HepG2 (cell line): ENCODE results near the gene ANGPTL2. TPM values are rescaled to one million over a fixed set of nuclear protein-coding genes. Genes with fewer than 3 reads are reported as not detected.

Experiments
- ATAC-seq: fragments of 200-7000 bp; cut with Tn5 transposase; 3 replicates; pipeline ENCODE4 v1.9.1; 2020; ENCODE audit warnings: mild to moderate bottlenecking, moderate library complexity
- BruUV-seq: library from RNA; stranded (reverse); fragments of 400-500 nt; replicated peaks from 2 replicates; lab custom pipeline; 2021; lab: Mats Ljungman, UMichigan
- CTCF ChIA-PET: fragments of 300-600 bp; formaldehyde crosslinking; extraction: SDS; loops from one replicate; lab custom pipeline; 2021; ENCODE audit warnings: low total read pairs, inconsistent platforms, low intra/inter-chr PET ratio; lab: Yijun Ruan, JAX
- POLR2A ChIA-PET: fragments of 350-600 bp; sonication (Branson Sonifier 250); formaldehyde crosslinking; loops from one replicate; lab custom pipeline; 2020; ENCODE audit warnings: antibody characterized with exemption, inconsistent platforms; lab: Yijun Ruan, JAX
- DNase-seq: peaks from one replicate; pipeline ENCODE4 v3.0.0-alpha.2; 2015; ENCODE audit warnings: low spot score
- FAIRE-seq: peaks from 3 replicates; lab custom pipeline; 2011; peaks lifted over from hg19 to GRCh38; lab: Jason Lieb, UNC
- H2AFZ ChIP-seq: one replicate; pipeline ENCODE4 v1.6.1; 2011; ENCODE audit warnings: low read length, inconsistent platforms
- H3K27ac ChIP-seq: fragments of 300-600 bp; 3 replicates; pipeline ENCODE4 v1.8.0; 2011; ENCODE audit warnings: mixed run types, mild to moderate bottlenecking, mixed read lengths, low read length, inconsistent platforms; ENCODE audit not compliant: insufficient read depth; ENCODE audit errors: extremely low read length
- H3K27me3 ChIP-seq, 2 experiments: fragments of 200-600 bp in 1 of 2; 2 replicates in 1 of 2; 3 replicates in 1 of 2; pipeline versions ENCODE4 v1.6.0 to v1.8.0; 2011; ENCODE audit warnings: low read length in 2 of 2, mild to moderate bottlenecking in 2 of 2, moderate library complexity in 2 of 2, inconsistent platforms in 1 of 2; ENCODE audit not compliant: insufficient read depth in 2 of 2, control insufficient read depth in 1 of 2
- H3K36me3 ChIP-seq, 2 experiments: fragments of 200-600 bp in 1 of 2; replicated peaks in 1 of 2; 2 replicates in 1 of 2; 3 replicates in 1 of 2; pipeline versions ENCODE4 v1.5.1 to v1.8.0; 2011; ENCODE audit warnings: low read length in 2 of 2, inconsistent platforms in 1 of 2; ENCODE audit not compliant: insufficient read depth in 2 of 2, control insufficient read depth in 1 of 2
- H3K4me1 ChIP-seq: 2 replicates; pipeline ENCODE4 v1.5.1; 2012; ENCODE audit warnings: low read length, inconsistent platforms; ENCODE audit not compliant: insufficient read depth
- H3K4me2 ChIP-seq: 2 replicates; pipeline ENCODE4 v1.6.0; 2011; ENCODE audit warnings: low read depth, low read length, inconsistent platforms
- H3K4me3 ChIP-seq, 3 experiments: fragments of 200-600 bp in 1 of 3; sonication (generic), shearing (Covaris generic) in 1 of 3; replicated peaks in 1 of 3; 2 replicates each; pipeline ENCODE4 v1.5.1; 2011 to 2016; ENCODE audit warnings: low read length in 3 of 3, inconsistent platforms in 2 of 3, low read depth in 2 of 3, mild to moderate bottlenecking in 2 of 3, control low read depth in 1 of 3, mixed read lengths in 1 of 3; ENCODE audit not compliant: insufficient read depth in 1 of 3
- H3K79me2 ChIP-seq: one replicate; pipeline ENCODE4 v1.6.1; 2011; ENCODE audit warnings: low read length, inconsistent platforms; ENCODE audit not compliant: insufficient read depth
- H3K9ac ChIP-seq: 2 replicates; pipeline ENCODE4 v1.6.0; 2011; ENCODE audit warnings: mild to moderate bottlenecking, low read depth, low read length, inconsistent platforms; ENCODE audit not compliant: insufficient read depth
- H3K9me3 ChIP-seq: 2 replicates; pipeline ENCODE4 v1.5.1; 2012; ENCODE audit warnings: mild to moderate bottlenecking, low read length
- H4K20me1 ChIP-seq: 2 replicates; pipeline ENCODE4 v1.6.0; 2011; ENCODE audit warnings: inconsistent platforms, mild to moderate bottlenecking, low read length, moderate library complexity; ENCODE audit not compliant: insufficient read depth
- ARNTL ChIP-seq: sonication (generic); formaldehyde crosslinking; IDR thresholded peaks from 2 replicates; pipeline ENCODE4 v1.4.0; 2020; ENCODE audit warnings: mild to moderate bottlenecking, missing genetic modification reagents
- ATF1 ChIP-seq: IDR thresholded peaks from 2 replicates; pipeline ENCODE4 v1.6.1; 2016; ENCODE audit warnings: mild to moderate bottlenecking, control low read depth
- CBFB ChIP-seq: sonication (generic); formaldehyde crosslinking; IDR thresholded peaks from 2 replicates; pipeline ENCODE4 v1.4.0; 2020; ENCODE audit warnings: missing genetic modification reagents
- CENPX ChIP-seq: sonication (generic); formaldehyde crosslinking; IDR thresholded peaks from 2 replicates; pipeline ENCODE4 v1.9.0; 2021; ENCODE audit warnings: mild to moderate bottlenecking, missing genetic modification reagents, moderate library complexity
- GABPB1 ChIP-seq: IDR thresholded peaks from 2 replicates; pipeline ENCODE4 v1.6.1; 2016; ENCODE audit warnings: mild to moderate bottlenecking, missing genetic modification reagents, moderate library complexity, missing compliant biosample characterization
- HHEX ChIP-seq: IDR thresholded peaks from 2 replicates; pipeline ENCODE4 v1.6.1; 2016; ENCODE audit warnings: control low read depth
- HMGA1 ChIP-seq: sonication (generic); formaldehyde crosslinking; conservative IDR thresholded peaks from 2 replicates; pipeline ENCODE4 v1.4.0; 2020; ENCODE audit warnings: missing genetic modification reagents
- HNRNPL ChIP-seq: fragments of 200-400 bp; formaldehyde crosslinking; IDR thresholded peaks from 2 replicates; pipeline ENCODE4 v1.6.1; 2017; ENCODE audit warnings: mild to moderate bottlenecking, low read depth, low read length
- KLF6 ChIP-seq: IDR thresholded peaks from 2 replicates; pipeline ENCODE4 v1.8.0; 2016; ENCODE audit warnings: missing biosample characterization, missing genetic modification reagents
- MIXL1 ChIP-seq: IDR thresholded peaks from 2 replicates; pipeline ENCODE4 v1.6.1; 2016
- MXD3 ChIP-seq: IDR thresholded peaks from 2 replicates; pipeline ENCODE4 v1.6.1; 2016; ENCODE audit warnings: mild to moderate bottlenecking, missing biosample characterization, missing genetic modification reagents
- PHB2 ChIP-seq: fragments of 450-650 bp; IDR thresholded peaks from 2 replicates; pipeline ENCODE4 v1.6.1; 2018; ENCODE audit not compliant: partially characterized antibody
- SMC3 ChIP-seq: IDR thresholded peaks from 2 replicates; pipeline ENCODE4 v1.6.1; 2011; ENCODE audit warnings: low read length, improper control_type of control experiment
- ZBTB7B ChIP-seq: sonication (generic); formaldehyde crosslinking; IDR thresholded peaks from 2 replicates; pipeline ENCODE4 v1.4.0; 2020; ENCODE audit warnings: missing genetic modification reagents
- ZC3H4 ChIP-seq: sonication (generic); formaldehyde crosslinking; IDR thresholded peaks from 2 replicates; pipeline ENCODE4 v1.4.0; 2020; ENCODE audit warnings: missing genetic modification reagents, borderline replicate concordance
- ZFP90 ChIP-seq: sonication (generic); formaldehyde crosslinking; IDR thresholded peaks from 2 replicates; pipeline ENCODE4 v1.8.0; 2022; ENCODE audit warnings: missing genetic modification reagents, mild to moderate bottlenecking, inconsistent platforms, borderline replicate concordance
- ZNF10 ChIP-seq: sonication (generic); formaldehyde crosslinking; IDR thresholded peaks from 2 replicates; pipeline ENCODE4 v1.4.0; 2020; ENCODE audit warnings: mild to moderate bottlenecking, low read depth, missing genetic modification reagents, borderline replicate concordance
- ZNF317 ChIP-seq: sonication (generic); formaldehyde crosslinking; IDR thresholded peaks from 2 replicates; pipeline ENCODE4 v1.5.0; 2020; ENCODE audit warnings: mild to moderate bottlenecking, missing genetic modification reagents
- ZNF350 ChIP-seq: sonication (generic); formaldehyde crosslinking; IDR thresholded peaks from 2 replicates; pipeline ENCODE4 v1.4.0; 2020; ENCODE audit warnings: mild to moderate bottlenecking, low read depth, missing genetic modification reagents, borderline replicate concordance
- ZNF484 ChIP-seq: sonication (generic); formaldehyde crosslinking; IDR thresholded peaks from 2 replicates; pipeline ENCODE4 v1.5.1; 2020; ENCODE audit warnings: mild to moderate bottlenecking, low read depth, missing genetic modification reagents, borderline replicate concordance
- ZNF709 ChIP-seq: sonication (generic); formaldehyde crosslinking; IDR thresholded peaks from 2 replicates; pipeline ENCODE4 v1.5.0; 2020; ENCODE audit warnings: mild to moderate bottlenecking, missing genetic modification reagents
- ZNF782 ChIP-seq: sonication (generic); formaldehyde crosslinking; IDR thresholded peaks from 2 replicates; pipeline ENCODE4 v1.4.0; 2020; ENCODE audit warnings: missing genetic modification reagents, mild to moderate bottlenecking, borderline replicate concordance
- WGBS: methylation state at CpG from one replicate; pipeline ENCODE4 v1.1.6; 2017; ENCODE audit warnings: low lambda C conversion rate; 5-methylcytosine and 5-hydroxymethylcytosine counted together
- in situ Hi-C: cut with HindIII; loops from 2 replicates; pipeline ENCODE4 v1.10.0; 2017; ENCODE audit warnings: low pct_unique_long_range_greater_than_20kb; ENCODE audit not compliant: extremely low pct_ligation_motif_present
- intact Hi-C: fragments of 100-400 bp; cut with micrococcal nuclease; formaldehyde crosslinking; loops from one replicate; pipeline ENCODE4 v1.10.0; 2022; ENCODE audit not compliant: unreplicated experiment
- polyA plus RNA-seq, 8 experiments: library from polyadenylated mRNA; depleted of rRNA in 3 of 8; stranded (reverse) in 7 of 8; unstranded in 1 of 8; fragments of >200 nt; fragmentation: Illumina TruSeq in 4 of 8; extraction: Trizol in 4 of 8; gene quantifications; 2 replicates each; pipeline versions ENCODE4 v1.2.1 to v1.2.3, GENCODE V29; 2011 to 2016; ENCODE audit warnings: low read depth in 4 of 8, missing spikeins in 1 of 8, mixed read lengths in 1 of 8; ENCODE audit not compliant: insufficient read depth in 1 of 8
- total RNA-seq, 5 experiments: library from RNA; depleted of rRNA; stranded (reverse); fragments of >200 nt; fragmentation: Illumina TruSeq; extraction: Trizol; gene quantifications; 2 replicates each; pipeline ENCODE4 v1.2.3, GENCODE V29; 2016; ENCODE audit warnings: low read depth in 1 of 5

ANGPTL2 gene
- total and polyA plus RNA-seq, 2 of the 13 experiments (the other 11 are each of a cell fraction or from before 2014, with no cell fraction given), result 0.91 to 21.0 TPM

DNA sequence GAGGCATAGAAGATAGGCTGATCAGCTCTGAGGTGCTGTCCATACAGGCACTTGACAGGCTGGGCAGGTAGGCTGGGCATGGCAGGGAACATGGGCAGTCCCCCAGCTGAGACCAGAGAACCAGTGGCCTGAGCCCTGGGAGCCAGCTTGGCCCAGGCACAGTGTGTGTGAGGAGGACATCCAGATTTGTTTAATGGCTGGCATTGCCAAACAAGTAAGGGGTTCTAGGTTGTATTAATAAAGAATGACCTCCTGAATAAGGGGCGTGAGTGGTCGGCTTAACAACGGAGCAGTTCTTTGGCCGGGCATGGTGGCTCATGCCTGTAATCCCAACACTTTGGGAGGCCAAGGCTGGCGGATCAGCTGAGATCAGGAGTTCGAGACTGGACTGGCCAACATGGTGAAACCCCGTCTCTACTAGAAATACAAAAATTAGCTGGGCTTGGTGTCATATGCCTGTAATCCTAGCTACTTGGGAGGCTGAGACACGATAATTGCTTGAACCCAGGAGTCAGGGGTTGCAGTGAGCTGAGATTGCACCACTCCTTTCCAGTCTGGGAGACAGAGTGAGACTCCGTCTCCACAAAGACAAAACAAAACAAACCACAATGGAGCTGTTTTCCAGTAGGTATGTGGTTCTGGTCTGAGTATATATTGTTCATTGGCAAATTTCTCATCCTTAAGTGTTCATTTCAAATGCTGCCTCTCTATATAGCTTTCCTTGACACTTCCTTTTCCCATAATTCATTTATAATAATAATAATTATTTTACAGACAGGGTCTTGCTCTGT lies 56.2 kb downstream of the ANGPTL2 start:
- TF ChIP-seq ARNTL (CRISPR knock-in tag) (no peak), ZNF782 (no peak), HNRNPL (no peak), ZFP90 (no peak), ZNF317 (CRISPR knock-in tag) (no peak), CBFB (CRISPR knock-in tag) (no peak), ZNF10 (CRISPR knock-in tag) (no peak)
- no peaks in the 10 kb centered on the region for H4K20me1 ChIP-seq
- in situ Hi-C loops (no loop called here), intact Hi-C loops (loop anchor here (2.0 kb wide), 1 partner anchor 67 kb away; no protein-coding TSS in a partner anchor)
- H3K9me3 ChIP-seq, result no peaks in the 10 kb centered on the region
- no peak for DNase-seq
- H3K27me3 ChIP-seq, result no peaks in the 10 kb centered on the region
- H3K27ac ChIP-seq, result no peak overlapping the region
- no peaks in the 10 kb centered on the region for H3K36me3 ChIP-seq
- ChIA-PET POLR2A (no interaction called here), CTCF (no interaction called here)
- FAIRE-seq, result no peak
- BruUV-seq, result no TSS peak
- H3K9ac ChIP-seq, result no peak overlapping the region
- ATAC-seq, result no peak
- no peaks in the 10 kb centered on the region for H3K79me2 ChIP-seq
- H3K4me2 ChIP-seq, result no peak overlapping the region
- H2AFZ ChIP-seq, result no peak overlapping the region
- peaks cover 12% of the 10 kb centered on the region; the same call in 1 of the 2 replicates for H3K4me1 ChIP-seq
- 91% methylated on average over 9 of the region's 9 CpGs for WGBS
- no peak overlapping the region for H3K4me3 ChIP-seq

DNA sequence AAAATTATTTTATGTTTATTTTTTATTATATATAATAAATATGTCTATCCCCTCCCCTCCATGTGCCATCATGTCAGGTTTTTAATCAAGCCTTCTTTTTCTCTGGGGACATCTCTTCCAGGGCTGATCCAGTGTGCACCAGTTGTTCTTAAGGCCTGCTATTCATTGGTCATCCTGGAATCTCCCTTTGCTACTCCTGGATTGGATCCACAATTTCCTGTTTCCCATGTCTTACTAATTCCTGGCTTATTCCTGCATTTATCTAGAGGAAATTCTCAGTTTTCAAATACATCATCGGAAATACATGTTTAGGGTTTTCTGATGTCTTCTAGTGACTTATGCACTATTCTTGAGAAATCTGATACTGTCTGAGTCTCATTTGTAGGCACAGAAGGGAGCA lies 56.8 kb downstream of the ANGPTL2 start:
- ATAC-seq, result no peak
- no peak overlapping the region for H2AFZ ChIP-seq
- WGBS, result 97% methylated on average over 1 of the region's 1 CpG
- H3K27ac ChIP-seq, result no peak overlapping the region
- CTCF ChIA-PET, result no interaction called here
- no peak for DNase-seq
- no peaks in the 10 kb centered on the region for H3K36me3 ChIP-seq
- H3K27me3 ChIP-seq, result no peaks in the 10 kb centered on the region
- no peaks in the 10 kb centered on the region for H3K79me2 ChIP-seq
- peaks cover 12% of the 10 kb centered on the region; the same call in 1 of the 2 replicates for H3K4me1 ChIP-seq
- POLR2A ChIA-PET, result no interaction called here
- no peak overlapping the region for H3K4me3 ChIP-seq
- H4K20me1 ChIP-seq, result no peaks in the 10 kb centered on the region
- FAIRE-seq, result no peak
- no TSS peak for BruUV-seq
- in situ Hi-C loops, result no loop called here
- no peak overlapping the region for H3K9ac ChIP-seq
- H3K4me2 ChIP-seq, result no peak overlapping the region
- intact Hi-C loops, result no loop called here
- no peaks in the 10 kb centered on the region for H3K9me3 ChIP-seq
- TF ChIP-seq ZC3H4 (no peak), GABPB1 (CRISPR knock-in tag) (no peak), CENPX (CRISPR knock-in tag) (no peak), ZBTB7B (CRISPR knock-in tag) (no peak), ZNF350 (no peak), HHEX (CRISPR knock-in tag) (no peak), PHB2 (no peak), MXD3 (CRISPR knock-in tag) (no peak), HMGA1 (CRISPR knock-in tag) (no peak), MIXL1 (no peak), ZNF484 (CRISPR knock-in tag) (no peak), KLF6 (CRISPR knock-in tag) (no peak), SMC3 (no peak), ATF1 (CRISPR knock-in tag) (no peak), ZNF709 (no peak)
